Keratinocyte (primary cell): Measurements from ENCODE around the gene ABHD8. TPM values are rescaled to one million over a fixed set of nuclear protein-coding genes. Genes with fewer than 3 reads are reported as not detected.
A peak's percentile ranks its signal among the peaks of the same experiment; 100 is the strongest.

Source experiments
- DNase-seq: peaks from one replicate; pipeline ENCODE4 v3.0.0-alpha.2; 2011; ENCODE audit warnings: low read depth, missing footprints, low spot score
- FAIRE-seq: peaks from 2 replicates; lab custom pipeline; 2011; peaks lifted over from hg19 to GRCh38; lab: Jason Lieb, UNC
- H2AFZ ChIP-seq: 2 replicates; pipeline ENCODE4 v1.6.0; 2012; ENCODE audit warnings: low read length, control low read depth, inconsistent platforms; ENCODE audit not compliant: control insufficient read depth
- H3K27ac ChIP-seq: 2 replicates; pipeline ENCODE4 v1.5.1; 2011; ENCODE audit warnings: low read length; ENCODE audit not compliant: control insufficient read depth, insufficient read depth
- H3K27me3 ChIP-seq: 3 replicates; pipeline ENCODE4 v1.6.0; 2011; ENCODE audit warnings: low read length; ENCODE audit not compliant: control insufficient read depth, insufficient read depth; ENCODE audit errors: extremely low read depth
- H3K36me3 ChIP-seq, 2 experiments: 2 replicates in 1 of 2; 3 replicates in 1 of 2; pipeline ENCODE4 v1.5.1; 2011; ENCODE audit warnings: low read length in 2 of 2, mild to moderate bottlenecking in 1 of 2; ENCODE audit not compliant: control insufficient read depth in 2 of 2, insufficient read depth in 2 of 2; ENCODE audit errors: extremely low read depth in 1 of 2
- H3K4me1 ChIP-seq: 3 replicates; pipeline ENCODE4 v1.5.1; 2011; ENCODE audit warnings: low read length; ENCODE audit not compliant: control insufficient read depth, insufficient read depth; ENCODE audit errors: extremely low read depth
- H3K4me2 ChIP-seq: 3 replicates; pipeline ENCODE4 v1.6.0; 2011; ENCODE audit warnings: low read depth, low read length; ENCODE audit not compliant: control insufficient read depth, insufficient read depth; ENCODE audit errors: extremely low read depth
- H3K4me3 ChIP-seq, 3 experiments: fragments of 200-600 bp in 1 of 3; sonication (generic) in 1 of 3; 2 replicates in 2 of 3; 3 replicates in 1 of 3; pipeline ENCODE4 v1.5.1; 2011 to 2016; ENCODE audit warnings: low read length in 3 of 3, mild to moderate bottlenecking in 3 of 3, control low read depth in 2 of 3, inconsistent platforms in 1 of 3, low read depth in 1 of 3, mixed read lengths in 1 of 3, mixed run types in 1 of 3, moderate library complexity in 1 of 3; ENCODE audit not compliant: control insufficient read depth in 2 of 3, insufficient read depth in 2 of 3; ENCODE audit errors: extremely low read depth in 1 of 3
- H3K79me2 ChIP-seq: 2 replicates; pipeline ENCODE4 v1.6.0; 2012; ENCODE audit warnings: low read length; ENCODE audit not compliant: control insufficient read depth, insufficient read depth
- H3K9ac ChIP-seq: 3 replicates; pipeline ENCODE4 v1.6.0; 2011; ENCODE audit warnings: low read length; ENCODE audit not compliant: control insufficient read depth, insufficient read depth; ENCODE audit errors: extremely low read depth
- H3K9me1 ChIP-seq: 3 replicates; pipeline ENCODE4 v1.6.0; 2011; ENCODE audit warnings: low read length; ENCODE audit not compliant: control insufficient read depth, insufficient read depth; ENCODE audit errors: extremely low read depth
- H3K9me3 ChIP-seq: 2 replicates; pipeline ENCODE4 v1.5.1; 2012; ENCODE audit warnings: low read depth, low read length; ENCODE audit not compliant: control insufficient read depth
- H4K20me1 ChIP-seq: 3 replicates; pipeline ENCODE4 v1.6.0; 2011; ENCODE audit warnings: low read length; ENCODE audit not compliant: control insufficient read depth, insufficient read depth; ENCODE audit errors: extremely low read depth
- EZH2 ChIP-seq: IDR thresholded peaks from one replicate; pipeline ENCODE4 v1.6.1; 2012; ENCODE audit warnings: inconsistent platforms, mild to moderate bottlenecking, low read length, moderate library complexity
- dilution Hi-C: fragments of 300-500 bp; cut with MboI; formaldehyde crosslinking; loops from one replicate; pipeline ENCODE4 v1.7.0; 2020; ENCODE audit warnings: low sequenced_read_pairs; ENCODE audit not compliant: extremely low pct_ligation_motif_present
- polyA plus RNA-seq, 5 experiments: library from polyadenylated mRNA; depleted of rRNA in 3 of 5; stranded (reverse) in 3 of 5; stranded (forward) in 1 of 5; unstranded in 1 of 5; fragments of >200 nt; gene quantifications; 1 replicate in 1 of 5; 2 replicates in 3 of 5; 3 replicates in 1 of 5; pipeline versions ENCODE4 v1.2.1 to v1.2.3, GENCODE V29; 2011 to 2012; ENCODE audit warnings: missing spikeins in 2 of 5, low read depth in 1 of 5, low replicate concordance in 1 of 5
- TF ChIP-seq, protein P1 (sequence below), 3 experiments: IDR thresholded peaks in 1 of 3; conservative IDR thresholded peaks in 1 of 3; optimal IDR thresholded peaks in 1 of 3; 2 replicates in 2 of 3; 3 replicates in 1 of 3; pipeline versions ENCODE3 to v1.5.1; 2011; ENCODE audit warnings: low read length in 3 of 3, mild to moderate bottlenecking in 3 of 3, moderate library complexity in 2 of 3, control low read depth in 1 of 3, inconsistent platforms in 1 of 3; ENCODE audit not compliant: insufficient read depth in 2 of 3; ENCODE audit errors: extremely low read depth in 1 of 3

Gene ABHD8
- polyA plus RNA-seq, 1 donor (not counting 4 experiments of a cell fraction or from before 2014, with no cell fraction given) = 4.1 TPM

GRCh38 chr19:17306285-17306714 lies 3.1 kb upstream of the ABHD8 start:
- H3K27me3 ChIP-seq = no peaks in the 10 kb centered on the region
- no peaks in the 10 kb centered on the region for H3K9me3 ChIP-seq
- FAIRE-seq (no peak), DNase-seq (no peak)
- H3K4me3 ChIP-seq = peak overlapping the region; percentile 58 to 86 (median 73)
- dilution Hi-C loops = no loop called here
- no peaks in the 10 kb centered on the region for H3K36me3 ChIP-seq
- H2AFZ ChIP-seq = peak overlapping the region; percentile 65
- H3K79me2 ChIP-seq = peaks cover 28% of the 10 kb centered on the region
- no peaks in the 10 kb centered on the region for H4K20me1 ChIP-seq
- H3K4me1 ChIP-seq = peaks cover 43% of the 10 kb centered on the region
- peak overlapping the region; percentile 78 for H3K9ac ChIP-seq
- TF ChIP-seq, protein P1, sequence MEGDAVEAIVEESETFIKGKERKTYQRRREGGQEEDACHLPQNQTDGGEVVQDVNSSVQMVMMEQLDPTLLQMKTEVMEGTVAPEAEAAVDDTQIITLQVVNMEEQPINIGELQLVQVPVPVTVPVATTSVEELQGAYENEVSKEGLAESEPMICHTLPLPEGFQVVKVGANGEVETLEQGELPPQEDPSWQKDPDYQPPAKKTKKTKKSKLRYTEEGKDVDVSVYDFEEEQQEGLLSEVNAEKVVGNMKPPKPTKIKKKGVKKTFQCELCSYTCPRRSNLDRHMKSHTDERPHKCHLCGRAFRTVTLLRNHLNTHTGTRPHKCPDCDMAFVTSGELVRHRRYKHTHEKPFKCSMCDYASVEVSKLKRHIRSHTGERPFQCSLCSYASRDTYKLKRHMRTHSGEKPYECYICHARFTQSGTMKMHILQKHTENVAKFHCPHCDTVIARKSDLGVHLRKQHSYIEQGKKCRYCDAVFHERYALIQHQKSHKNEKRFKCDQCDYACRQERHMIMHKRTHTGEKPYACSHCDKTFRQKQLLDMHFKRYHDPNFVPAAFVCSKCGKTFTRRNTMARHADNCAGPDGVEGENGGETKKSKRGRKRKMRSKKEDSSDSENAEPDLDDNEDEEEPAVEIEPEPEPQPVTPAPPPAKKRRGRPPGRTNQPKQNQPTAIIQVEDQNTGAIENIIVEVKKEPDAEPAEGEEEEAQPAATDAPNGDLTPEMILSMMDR (optimal IDR thresholded peaks at IDR 0.05 in 1 of 3, IDR thresholded peaks at IDR 0.05 in 1 of 3, conservative IDR thresholded peaks at IDR 0.05 in 1 of 3; ENCODE audit: extremely low read depth in 1 of 3, insufficient read depth in 2 of 3, low read length in 3 of 3) = no peak
- no peak for TF ChIP-seq EZH2
- H3K9me1 ChIP-seq = peaks cover 3% of the 10 kb centered on the region
- peak overlapping the region; percentile 93 for H3K4me2 ChIP-seq
- H3K27ac ChIP-seq = peak overlapping the region; percentile 65

DNA sequence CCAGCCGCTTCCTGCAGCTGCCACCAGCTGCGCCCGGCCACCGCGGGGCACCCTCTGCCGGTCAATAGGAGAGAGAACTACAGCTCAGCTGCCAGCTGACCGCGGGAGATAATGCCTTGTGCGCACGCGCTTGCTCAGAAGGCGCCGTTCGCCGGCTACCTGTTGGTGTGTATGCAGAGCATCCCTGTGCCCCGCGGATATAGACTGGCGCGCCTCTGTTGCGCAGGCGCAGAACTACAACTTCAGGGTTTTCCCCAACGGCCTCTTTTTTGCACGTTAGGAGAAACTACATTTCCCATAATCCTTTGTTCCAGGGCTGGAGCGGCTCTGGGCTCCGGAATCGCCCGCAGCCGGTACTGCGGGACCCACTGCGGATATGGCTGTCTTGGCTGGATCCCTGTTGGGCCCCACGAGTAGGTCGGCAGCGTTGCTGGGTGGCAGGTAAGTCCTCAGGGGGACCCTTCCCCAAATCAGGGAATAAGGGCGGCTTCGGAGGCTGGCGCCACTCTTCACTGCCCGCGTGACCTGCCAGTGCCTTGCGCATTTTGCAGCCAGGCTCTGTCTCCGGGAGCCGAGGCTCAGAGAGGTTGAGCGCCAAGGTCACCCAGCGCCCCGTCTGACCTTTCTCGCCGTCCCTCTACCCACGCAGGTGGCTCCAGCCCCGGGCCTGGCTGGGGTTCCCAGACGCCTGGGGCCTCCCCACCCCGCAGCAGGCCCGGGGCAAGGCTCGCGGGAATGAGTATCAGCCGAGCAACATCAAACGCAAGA lies 2.5 kb upstream of the ABHD8 start, which contains the start of gene MRPL34:
Gene MRPL34 (plus strand): TSS at position 356 of the 768 bp plus-strand sequence. CDS start 21 bp downstream, at position 377.
- peak within 1 kb of the TSS; percentile 93 for H3K4me2 ChIP-seq
- dilution Hi-C loops = no loop called here
- peaks cover 40% of the 10 kb centered on the region for H3K4me1 ChIP-seq
- peaks cover 3% of the 10 kb centered on the region for H3K9me1 ChIP-seq
- H3K9me3 ChIP-seq = no peaks in the 10 kb centered on the region
- H3K36me3 ChIP-seq = no peaks in the 10 kb centered on the region
- peak within 1 kb of the TSS; percentile 58 to 86 (median 73) for H3K4me3 ChIP-seq
- H3K27ac ChIP-seq = peak within 1 kb of the TSS; percentile 65
- DNase-seq = peak; percentile 98
- H3K27me3 ChIP-seq = no peaks in the 10 kb centered on the region
- H3K9ac ChIP-seq = peak within 1 kb of the TSS; percentile 78
- peak; percentile 89 for FAIRE-seq
- H4K20me1 ChIP-seq = no peaks in the 10 kb centered on the region
- TF ChIP-seq, protein P1 (optimal IDR thresholded peaks at IDR 0.05 in 1 of 3, IDR thresholded peaks at IDR 0.05 in 1 of 3, conservative IDR thresholded peaks at IDR 0.05 in 1 of 3; ENCODE audit: extremely low read depth in 1 of 3, insufficient read depth in 2 of 3, low read length in 3 of 3) = peak; percentile 83 to 96 (median 93)
- no peak for TF ChIP-seq EZH2
- H3K79me2 ChIP-seq = peaks cover 25% of the 10 kb centered on the region
- peak within 1 kb of the TSS; percentile 65 for H2AFZ ChIP-seq
